Measurements from ENCODE around the gene TMEM72.
A peak's percentile ranks its signal among the peaks of the same experiment; 100 is the strongest.

TMEM72 gene

GRCh38 chr10:44968091-44968490 lies 57.0 kb downstream of the TMEM72 start:
- peak; percentile 65 for DNase-seq (ENCODE audit: low read depth)

- DNase-seq (ENCODE audit: low read depth), result no peak
Observed at GRCh38 chr10:44968500-44969400, 57.6 kb downstream of the TMEM72 start.

GRCh38 chr10:44969854-44970253 lies 58.7 kb downstream of the TMEM72 start:
- no peak for DNase-seq (ENCODE audit: low read depth)

GRCh38 chr10:44970812-44971395 lies 59.8 kb downstream of the TMEM72 start:
- no peak for DNase-seq (ENCODE audit: low read depth)

GRCh38 chr10:44971434-44971833 lies 60.3 kb downstream of the TMEM72 start:
- no peak for DNase-seq (ENCODE audit: low read depth)

- DNase-seq (ENCODE audit: low read depth), result no peak
Observed at GRCh38 chr10:44971935-44972757, 61.0 kb downstream of the TMEM72 start.

- no peak for DNase-seq (ENCODE audit: low read depth)
Observed at GRCh38 chr10:44972874-44973306, 61.8 kb downstream of the TMEM72 start.

- DNase-seq (ENCODE audit: low read depth), result no peak
Observed at GRCh38 chr10:44973323-44974081, 62.4 kb downstream of the TMEM72 start.

- no peak for DNase-seq (ENCODE audit: low read depth)
Observed at GRCh38 chr10:44974082-44974627, 63.0 kb downstream of the TMEM72 start.

- no peak for DNase-seq (ENCODE audit: low read depth)
Observed at GRCh38 chr10:44974628-44975430, 63.7 kb downstream of the TMEM72 start.

- DNase-seq (ENCODE audit: low read depth), result peak; percentile 87
Observed at GRCh38 chr10:44975431-44976331, 64.5 kb downstream of the TMEM72 start.

- DNase-seq (ENCODE audit: low read depth), result no peak
Observed at GRCh38 chr10:44976352-44977198, 65.4 kb downstream of the TMEM72 start.

- DNase-seq (ENCODE audit: low read depth), result no peak
Observed at GRCh38 chr10:44977287-44978212, 66.4 kb downstream of the TMEM72 start.

- peak; percentile 34 for DNase-seq (ENCODE audit: low read depth)
Observed at GRCh38 chr10:44978213-44978569, 67.1 kb downstream of the TMEM72 start.

- DNase-seq (ENCODE audit: low read depth), result peak; percentile 96
Observed at GRCh38 chr10:44978570-44979280, 67.6 kb downstream of the TMEM72 start, which contains the start of gene DEPP1. DEPP1 (minus strand) TSS chr10:44978809; CDS start chr10:44978030, 779 bp downstream.

- no peak for DNase-seq (ENCODE audit: low read depth)
Observed at GRCh38 chr10:44979281-44980191, 68.4 kb downstream of the TMEM72 start.
